ENCODE measurements around the gene MBOAT7. TPM values are rescaled to one million over a fixed set of nuclear protein-coding genes. Genes with fewer than 3 reads are reported as not detected.

The MBOAT7 gene
- total RNA-seq, 1 experiment from 2014 or later = 109 TPM

- TF ChIP-seq ZBTB43 (CRISPR knock-in tag; IDR thresholded peaks at IDR 0.05) (no peak), ZBTB21 (CRISPR knock-in tag; IDR thresholded peaks at IDR 0.05; ENCODE audit: borderline replicate concordance) (no peak)
These were observed 15.5 kb upstream of the MBOAT7 start (continued) for GRCh38 chr19:54204767-54205468.

GRCh38 chr19:54203151-54203611, 13.8 kb upstream of the MBOAT7 start:
- TF ChIP-seq AFF4 (CRISPR knock-in tag; IDR thresholded peaks at IDR 0.05; ENCODE audit: borderline replicate concordance) = no peak
- 0 out of 2 replicates have a peak, but pooled peaks have one; percentile 19 for TF ChIP-seq EMX1 (CRISPR knock-in tag; IDR thresholded peaks at IDR 0.05)
- TF ChIP-seq ZNF138 (CRISPR knock-in tag; conservative IDR thresholded peaks at IDR 0.05) = no peak
- TF ChIP-seq, protein P1, sequence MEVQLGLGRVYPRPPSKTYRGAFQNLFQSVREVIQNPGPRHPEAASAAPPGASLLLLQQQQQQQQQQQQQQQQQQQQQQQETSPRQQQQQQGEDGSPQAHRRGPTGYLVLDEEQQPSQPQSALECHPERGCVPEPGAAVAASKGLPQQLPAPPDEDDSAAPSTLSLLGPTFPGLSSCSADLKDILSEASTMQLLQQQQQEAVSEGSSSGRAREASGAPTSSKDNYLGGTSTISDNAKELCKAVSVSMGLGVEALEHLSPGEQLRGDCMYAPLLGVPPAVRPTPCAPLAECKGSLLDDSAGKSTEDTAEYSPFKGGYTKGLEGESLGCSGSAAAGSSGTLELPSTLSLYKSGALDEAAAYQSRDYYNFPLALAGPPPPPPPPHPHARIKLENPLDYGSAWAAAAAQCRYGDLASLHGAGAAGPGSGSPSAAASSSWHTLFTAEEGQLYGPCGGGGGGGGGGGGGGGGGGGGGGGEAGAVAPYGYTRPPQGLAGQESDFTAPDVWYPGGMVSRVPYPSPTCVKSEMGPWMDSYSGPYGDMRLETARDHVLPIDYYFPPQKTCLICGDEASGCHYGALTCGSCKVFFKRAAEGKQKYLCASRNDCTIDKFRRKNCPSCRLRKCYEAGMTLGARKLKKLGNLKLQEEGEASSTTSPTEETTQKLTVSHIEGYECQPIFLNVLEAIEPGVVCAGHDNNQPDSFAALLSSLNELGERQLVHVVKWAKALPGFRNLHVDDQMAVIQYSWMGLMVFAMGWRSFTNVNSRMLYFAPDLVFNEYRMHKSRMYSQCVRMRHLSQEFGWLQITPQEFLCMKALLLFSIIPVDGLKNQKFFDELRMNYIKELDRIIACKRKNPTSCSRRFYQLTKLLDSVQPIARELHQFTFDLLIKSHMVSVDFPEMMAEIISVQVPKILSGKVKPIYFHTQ (CRISPR knock-in tag; IDR thresholded peaks at IDR 0.05) = no peak
- no peak for TF ChIP-seq SP1 (CRISPR knock-in tag; conservative IDR thresholded peaks at IDR 0.05)
- no peak for TF ChIP-seq SOX15 (CRISPR knock-in tag; IDR thresholded peaks at IDR 0.05)
- DNase-seq (ENCODE audit: low spot score) = no peak
- Mint-ChIP-seq H3K9me3 (no peaks in the 10 kb centered on the region), H3K36me3 (peaks cover 76% of the 10 kb centered on the region), H3K27ac (peak overlapping the region; percentile 100), H3K27me3 (ENCODE audit: low read depth) (no peaks in the 10 kb centered on the region), H3K4me3 (peak overlapping the region; percentile 100), H3K4me1 (peaks cover 68% of the 10 kb centered on the region)
- POLR2A ChIA-PET = no interaction called here
- CTCF ChIA-PET = interaction anchor here (1.9 kb wide), 1 partner anchor 63 kb away, joined by 6 read pairs; no protein-coding TSS in a partner anchor
- no peak for ATAC-seq

GRCh38 chr19:54201980-54202379, 12.6 kb upstream of the MBOAT7 start:
- DNase-seq (ENCODE audit: low spot score) (no peak), ATAC-seq (no peak)
- Mint-ChIP-seq H3K4me3 (peak overlapping the region; percentile 100), H3K27me3 (ENCODE audit: low read depth) (no peaks in the 10 kb centered on the region), H3K36me3 (peaks cover 64% of the 10 kb centered on the region), H3K9me3 (no peaks in the 10 kb centered on the region), H3K27ac (peak overlapping the region; percentile 100), H3K4me1 (peaks cover 58% of the 10 kb centered on the region)
- TF ChIP-seq ZNF121 (CRISPR knock-in tag; IDR thresholded peaks at IDR 0.05) (peak; percentile 58; the same call in 1 of the 2 replicates), SMAD4 (CRISPR knock-in tag; IDR thresholded peaks at IDR 0.05) (no peak)
- ChIA-PET CTCF (interaction anchor here (0.9 to 1.9 kb wide), 2 partner anchors 11 to 64 kb away, joined by 4 to 6 read pairs; partner anchors contain the start of gene TSEN34), POLR2A (interaction anchor here (3.0 kb wide), 1 partner anchor 12 kb away, joined by 25 read pairs; the partner anchor contains the start of genes MBOAT7 and TSEN34)

DNA sequence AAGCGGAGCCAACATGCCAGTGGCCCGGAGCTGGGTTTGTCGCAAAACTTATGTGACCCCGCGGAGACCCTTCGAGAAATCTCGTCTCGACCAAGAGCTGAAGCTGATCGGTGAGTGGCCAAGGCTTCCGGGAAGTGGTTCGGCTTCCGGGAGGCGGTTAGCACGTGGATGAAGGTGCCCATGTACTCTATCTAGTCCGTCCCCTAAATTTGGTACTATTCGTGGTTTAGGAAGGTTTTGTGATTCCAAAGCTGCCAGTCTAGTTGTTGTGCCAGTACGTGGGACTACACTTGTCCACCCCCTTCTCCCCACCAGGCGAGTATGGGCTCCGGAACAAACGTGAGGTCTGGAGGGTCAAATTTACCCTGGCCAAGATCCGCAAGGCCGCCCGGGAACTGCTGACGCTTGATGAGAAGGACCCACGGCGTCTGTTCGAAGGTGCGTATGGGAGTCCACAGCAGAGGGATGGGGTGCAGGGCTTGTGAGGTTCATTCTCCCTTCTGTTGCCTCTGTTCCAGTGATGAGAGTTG, 11.9 kb upstream of the MBOAT7 start:
- CTCF ChIA-PET = interaction anchor here (0.6 to 0.9 kb wide), 2 partner anchors 10 to 392 kb away, joined by 3 to 4 read pairs; partner anchors contain the start of gene TSEN34
- Mint-ChIP-seq H3K4me3 (peak overlapping the region; percentile 100), H3K9me3 (no peaks in the 10 kb centered on the region), H3K27ac (peak overlapping the region; percentile 100), H3K36me3 (peaks cover 57% of the 10 kb centered on the region), H3K27me3 (ENCODE audit: low read depth) (no peaks in the 10 kb centered on the region), H3K4me1 (peaks cover 53% of the 10 kb centered on the region)
- DNase-seq (ENCODE audit: low spot score) = no peak
- POLR2A ChIA-PET = interaction anchor here (0.6 to 3.0 kb wide), 4 partner anchors 11 to 1439 kb away, joined by 3 to 25 read pairs (median 3); partner anchors contain the start of genes MBOAT7 and TSEN34
- no peak for ATAC-seq
- TF ChIP-seq, protein P2, sequence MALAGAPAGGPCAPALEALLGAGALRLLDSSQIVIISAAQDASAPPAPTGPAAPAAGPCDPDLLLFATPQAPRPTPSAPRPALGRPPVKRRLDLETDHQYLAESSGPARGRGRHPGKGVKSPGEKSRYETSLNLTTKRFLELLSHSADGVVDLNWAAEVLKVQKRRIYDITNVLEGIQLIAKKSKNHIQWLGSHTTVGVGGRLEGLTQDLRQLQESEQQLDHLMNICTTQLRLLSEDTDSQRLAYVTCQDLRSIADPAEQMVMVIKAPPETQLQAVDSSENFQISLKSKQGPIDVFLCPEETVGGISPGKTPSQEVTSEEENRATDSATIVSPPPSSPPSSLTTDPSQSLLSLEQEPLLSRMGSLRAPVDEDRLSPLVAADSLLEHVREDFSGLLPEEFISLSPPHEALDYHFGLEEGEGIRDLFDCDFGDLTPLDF (CRISPR knock-in tag; IDR thresholded peaks at IDR 0.05) = no peak
- TF ChIP-seq CREM (CRISPR knock-in tag; IDR thresholded peaks at IDR 0.05) = no peak
- 0 out of 2 replicates have a peak, but pooled peaks have one; percentile 26 for TF ChIP-seq ZBTB43 (CRISPR knock-in tag; IDR thresholded peaks at IDR 0.05)
- peak; percentile 53; the same call in 1 of the 2 replicates for TF ChIP-seq MYBL2 (CRISPR knock-in tag; IDR thresholded peaks at IDR 0.05)
- no peak for TF ChIP-seq NR3C1 (CRISPR knock-in tag; conservative IDR thresholded peaks at IDR 0.05; ENCODE audit: low read depth)

All from WTC11 (cell line).